Lower leg skin (tissue), 4 donors: ENCODE measurements around the gene JPH4. TPM values are rescaled to one million over a fixed set of nuclear protein-coding genes. Genes with fewer than 3 reads are reported as not detected.
A peak's percentile ranks its signal among the peaks of the same experiment; 100 is the strongest.

ENCODE experiments used
- DNase-seq, 2 donors: peaks; one replicate each; pipeline ENCODE4 v3.0.0-alpha.2; 2019; ENCODE audit warnings: low spot score in 2 of 2
- H3K4me3 ChIP-seq: fragments of 200-600 bp; sonication (generic); 2 replicates; pipeline ENCODE4 v1.5.1; 2017; ENCODE audit warnings: mild to moderate bottlenecking, low read depth; ENCODE audit not compliant: poor library complexity, severe bottlenecking
- POLR2A ChIP-seq, 2 donors: fragments of 450-650 bp; IDR thresholded peaks; one replicate each; pipeline ENCODE4 v1.6.1; 2016 to 2017; ENCODE audit warnings: antibody characterized with exemption in 2 of 2, mild to moderate bottlenecking in 1 of 2, moderate library complexity in 1 of 2
- WGBS, 2 donors: methylation state at CpG; one replicate each; pipeline ENCODE4 v1.1.5; 2018; 5-methylcytosine and 5-hydroxymethylcytosine counted together
- intact Hi-C: fragments of 100-400 bp; cut with DNase I; formaldehyde crosslinking; loops from one replicate; pipeline ENCODE4 v1.15.0; 2023; ENCODE audit warnings: low total_unique reads
- total RNA-seq, 4 donors: library from RNA; depleted of rRNA; stranded (reverse); fragments of >200 nt; gene quantifications; one replicate each; pipeline ENCODE4 v1.1.0, GENCODE V29; 2016
- TF ChIP-seq, protein P1 (sequence below), 3 donors: fragments of 450-650 bp; IDR thresholded peaks; one replicate each; pipeline ENCODE4 v1.5.1; 2016; ENCODE audit warnings: antibody characterized with exemption in 3 of 3, mild to moderate bottlenecking in 3 of 3, moderate library complexity in 2 of 3

Gene JPH4
- total RNA-seq, 4 donors from 2014 or later: 0.34 to 3.6 (median 1.4) TPM

DNA sequence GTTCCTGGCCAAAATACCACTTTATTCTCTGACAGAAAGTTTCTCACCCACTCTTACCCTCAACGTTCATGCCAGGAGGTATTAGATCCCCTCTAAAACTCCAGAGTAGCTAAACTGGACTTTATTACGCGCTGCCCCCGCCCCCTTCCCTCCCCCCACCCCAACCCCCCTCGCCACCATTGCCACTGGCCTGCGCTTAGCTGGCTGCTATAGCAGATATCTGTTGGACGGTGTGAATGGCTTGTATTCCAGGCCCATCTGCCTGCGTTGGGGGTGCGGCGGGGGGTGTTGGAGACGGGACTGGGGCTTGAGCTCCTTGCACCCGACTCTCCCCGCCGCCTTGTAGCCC lies 23.1 kb downstream of the JPH4 start:
- peak overlapping the region; percentile 74 for H3K4me3 ChIP-seq
- WGBS, 2 donors: 3 to 4% methylated on average over 7 to 14 of the region's 14 CpGs
- DNase-seq: no peak
- no peak for TF ChIP-seq POLR2A (IDR thresholded peaks at IDR 0.05)
- TF ChIP-seq, protein P1, sequence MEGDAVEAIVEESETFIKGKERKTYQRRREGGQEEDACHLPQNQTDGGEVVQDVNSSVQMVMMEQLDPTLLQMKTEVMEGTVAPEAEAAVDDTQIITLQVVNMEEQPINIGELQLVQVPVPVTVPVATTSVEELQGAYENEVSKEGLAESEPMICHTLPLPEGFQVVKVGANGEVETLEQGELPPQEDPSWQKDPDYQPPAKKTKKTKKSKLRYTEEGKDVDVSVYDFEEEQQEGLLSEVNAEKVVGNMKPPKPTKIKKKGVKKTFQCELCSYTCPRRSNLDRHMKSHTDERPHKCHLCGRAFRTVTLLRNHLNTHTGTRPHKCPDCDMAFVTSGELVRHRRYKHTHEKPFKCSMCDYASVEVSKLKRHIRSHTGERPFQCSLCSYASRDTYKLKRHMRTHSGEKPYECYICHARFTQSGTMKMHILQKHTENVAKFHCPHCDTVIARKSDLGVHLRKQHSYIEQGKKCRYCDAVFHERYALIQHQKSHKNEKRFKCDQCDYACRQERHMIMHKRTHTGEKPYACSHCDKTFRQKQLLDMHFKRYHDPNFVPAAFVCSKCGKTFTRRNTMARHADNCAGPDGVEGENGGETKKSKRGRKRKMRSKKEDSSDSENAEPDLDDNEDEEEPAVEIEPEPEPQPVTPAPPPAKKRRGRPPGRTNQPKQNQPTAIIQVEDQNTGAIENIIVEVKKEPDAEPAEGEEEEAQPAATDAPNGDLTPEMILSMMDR (IDR thresholded peaks at IDR 0.05): no peak
- intact Hi-C loops: loop anchor here (5.0 kb wide), 1 partner anchor 78 kb away; no protein-coding TSS in a partner anchor

DNA sequence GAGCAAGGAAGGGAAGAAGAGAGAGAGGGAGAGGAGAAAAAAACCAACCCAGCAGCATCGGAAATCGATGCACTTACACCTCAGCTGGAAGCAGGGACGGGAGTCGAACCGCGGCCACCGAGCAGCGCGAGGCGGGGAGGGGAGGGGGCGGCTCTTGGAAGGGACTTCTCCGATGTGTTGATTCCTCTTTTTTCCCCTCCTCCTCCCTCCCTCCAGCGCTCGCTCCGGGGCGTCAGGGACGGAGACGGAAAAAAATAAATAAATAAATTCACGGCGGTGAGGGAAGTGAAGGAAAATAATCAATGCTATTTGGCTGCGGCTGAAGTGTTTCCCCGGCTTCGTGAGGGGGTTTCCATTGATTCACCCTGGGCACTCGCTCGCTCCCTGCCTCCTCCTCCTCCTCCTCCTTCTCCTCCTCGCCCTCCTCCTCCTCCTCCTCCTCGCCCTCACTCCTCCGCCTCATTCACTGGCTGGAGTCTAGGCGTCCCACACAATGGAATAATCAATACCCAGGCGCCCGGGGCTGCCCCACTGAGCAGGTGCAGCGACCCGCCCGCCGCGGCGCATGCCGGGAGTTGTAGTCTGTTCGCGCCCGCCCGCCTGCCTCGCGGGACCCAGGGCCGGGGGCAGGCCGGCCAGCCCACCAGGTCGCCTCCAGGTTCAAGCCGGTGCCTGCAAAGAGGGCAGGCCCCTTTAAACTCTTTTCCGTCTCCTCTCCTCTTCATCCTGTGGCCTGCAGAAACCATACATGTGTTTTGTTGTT lies 27.1 kb downstream of the JPH4 start, which contains the start of gene ZFHX2:
ZFHX2 (minus strand) TSS at position 500 of the 763 bp plus-strand sequence. CDS start 16,440 bp downstream, outside the sequence.
- DNase-seq: peak in 1 of 2 donors; percentile 91
- TF ChIP-seq POLR2A (IDR thresholded peaks at IDR 0.05): no peak
- TF ChIP-seq, protein P1 (IDR thresholded peaks at IDR 0.05): peak in 1 of 3 donors; percentile 8
- intact Hi-C loops: no loop called here
- WGBS, 2 donors: 0% methylated on average over 48 to 49 of the region's 49 CpGs
- peak within 1 kb of the TSS; percentile 40 for H3K4me3 ChIP-seq

GRCh38 chr14:23550812-23551265 lies 27.8 kb downstream of the JPH4 start:
- DNase-seq: no peak
- intact Hi-C loops: no loop called here
- TF ChIP-seq POLR2A (IDR thresholded peaks at IDR 0.05): no peak
- TF ChIP-seq, protein P1 (IDR thresholded peaks at IDR 0.05): no peak
- 2 to 3% methylated on average over 36 to 37 of the region's 37 CpGs for WGBS, 2 donors
- peak overlapping the region; percentile 40 for H3K4me3 ChIP-seq

- no peak for TF ChIP-seq POLR2A (IDR thresholded peaks at IDR 0.05)
- TF ChIP-seq, protein P1 (IDR thresholded peaks at IDR 0.05): peak in 1 of 3 donors; percentile 10
- intact Hi-C loops: no loop called here
- no peak for DNase-seq
- H3K4me3 ChIP-seq: no peak overlapping the region
- WGBS, 2 donors: 52 to 53% methylated on average over 12 of the region's 12 CpGs
Observed at GRCh38 chr14:23550131-23550811, 28.3 kb downstream of the JPH4 start.

GRCh38 chr14:23548351-23549318 lies 30.0 kb downstream of the JPH4 start:
- no peak overlapping the region for H3K4me3 ChIP-seq
- intact Hi-C loops: no loop called here
- WGBS, 2 donors: 60 to 65% methylated on average over 18 of the region's 18 CpGs
- no peak for TF ChIP-seq POLR2A (IDR thresholded peaks at IDR 0.05)
- TF ChIP-seq, protein P1 (IDR thresholded peaks at IDR 0.05): peak in 1 of 3 donors; percentile 12
- DNase-seq: no peak
